HPDE6-E6E7 (cell line): ENCODE measurements around the gene TCEAL5.
"Not testable (repeated sequence)": the region's sequence is repeated elsewhere in the genome, so short reads cannot be mapped to it uniquely, and the experiment has no call there.

ENCODE experiments used
- DNase-seq: peaks from one replicate; pipeline ENCODE4 v3.0.0; 2011; ENCODE audit warnings: missing footprints; ENCODE audit errors: extremely low spot score

The TCEAL5 gene

GRCh38 chrX:103234869-103235268 lies 41.7 kb downstream of the TCEAL5 start:
- DNase-seq: no peak

DNA sequence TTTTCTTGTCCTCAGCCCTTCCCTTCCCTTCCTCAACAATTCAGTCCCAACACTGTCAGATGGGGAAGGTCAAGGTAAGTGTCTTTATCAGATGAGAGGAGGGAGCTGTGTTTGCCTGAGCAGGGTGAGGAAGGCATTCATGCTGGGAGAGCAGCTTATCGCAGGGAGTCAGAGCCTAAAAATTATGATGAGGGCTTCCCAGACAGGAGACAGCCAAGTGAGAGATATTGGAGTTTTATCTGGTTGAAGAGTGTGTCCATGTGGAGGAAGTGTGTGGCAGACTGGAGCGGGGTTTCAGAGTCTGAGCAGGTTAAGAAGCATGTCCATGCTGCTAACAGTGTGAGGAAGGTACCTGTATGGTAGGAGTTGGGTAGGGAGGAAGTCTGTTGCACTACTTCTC lies 43.3 kb downstream of the TCEAL5 start:
- no peak for DNase-seq

DNA sequence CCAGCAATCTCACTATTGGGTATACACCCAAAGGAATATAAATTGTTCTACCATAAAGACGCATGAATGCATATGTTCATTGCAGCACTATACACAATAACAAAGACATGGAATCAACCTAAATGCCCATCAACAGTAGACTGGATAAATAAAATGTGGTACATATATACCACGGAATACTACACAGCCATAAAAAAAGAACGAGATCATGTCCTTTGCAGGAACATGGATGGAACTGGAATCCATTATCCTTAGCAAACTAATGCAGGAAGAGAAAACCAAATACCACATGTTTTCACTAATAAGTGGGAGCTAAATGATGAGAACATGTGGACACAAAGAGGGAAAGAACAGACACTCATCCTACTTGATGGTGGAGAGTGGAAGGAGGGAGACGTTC lies 50.6 kb downstream of the TCEAL5 start:
- not testable (repeated sequence) for DNase-seq
